ENCODE measurements around the gene IFFO2. TPM values are rescaled to one million over a fixed set of nuclear protein-coding genes. Genes with fewer than 3 reads are reported as not detected.
A peak's percentile ranks its signal among the peaks of the same experiment; 100 is the strongest.

The IFFO2 gene
- total RNA-seq, 1 donor from 2014 or later = 9.8 TPM

DNA sequence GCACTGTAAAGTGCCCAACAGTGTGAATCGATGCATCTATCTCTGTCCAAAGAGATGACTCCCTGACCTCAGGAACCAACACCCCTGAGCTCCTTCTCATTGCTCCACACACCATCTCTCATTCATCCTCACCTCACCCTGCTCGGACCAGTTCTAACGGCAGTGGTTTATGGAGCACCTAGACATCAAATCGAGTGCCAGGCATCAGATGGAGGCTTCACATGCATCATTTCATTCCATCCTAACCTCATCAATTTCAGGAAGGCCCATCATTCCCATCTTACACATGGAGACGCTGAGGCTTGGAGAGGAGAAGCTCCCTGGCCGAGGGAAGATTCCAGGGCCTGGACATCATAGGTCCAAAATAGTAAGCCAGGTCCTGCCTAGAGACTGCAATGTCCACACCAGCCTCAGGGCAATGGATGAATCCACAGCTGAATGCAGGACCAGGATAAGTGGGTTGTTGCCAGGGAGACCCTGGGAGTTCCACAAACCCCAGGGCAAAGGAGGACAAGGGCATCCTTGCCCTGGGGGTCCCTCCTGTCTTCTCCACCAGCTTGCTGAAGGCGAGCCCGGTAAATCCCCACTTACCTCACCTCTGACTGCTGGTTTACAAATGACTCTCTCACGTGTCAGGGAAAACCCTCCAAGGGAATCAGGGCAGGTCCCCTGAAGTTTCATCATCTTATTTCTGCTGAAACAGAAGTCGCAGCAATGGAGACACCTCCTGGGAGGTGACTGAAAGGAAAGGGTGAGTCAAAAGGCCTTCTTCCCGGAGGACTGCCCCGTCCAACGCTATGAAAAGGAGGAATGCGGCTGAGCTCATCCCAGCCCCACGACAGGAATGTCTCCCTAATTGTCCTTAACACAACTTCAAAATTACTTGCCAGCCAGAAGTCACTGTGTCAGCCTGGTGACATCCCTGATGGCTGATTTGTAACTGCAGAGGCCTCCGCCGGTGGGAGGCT, 9.0 kb upstream of the IFFO2 start:
- no peak overlapping the region for H3K27ac ChIP-seq
- no peaks in the 10 kb centered on the region for H3K27me3 ChIP-seq (ENCODE audit: low read depth)
- intact Hi-C loops (cut with DNase I) = loop anchor here (10.0 kb wide), 1 partner anchor 61 kb away; the partner anchor contains the start of gene ALDH4A1
- DNase-seq (no peak), ATAC-seq (peak in 1 of 2 donors; percentile 49)
- no peaks in the 10 kb centered on the region for H3K4me1 ChIP-seq
- H3K4me3 ChIP-seq = no peak overlapping the region
- H3K36me3 ChIP-seq = no peaks in the 10 kb centered on the region
- H3K9me3 ChIP-seq = no peaks in the 10 kb centered on the region
- TF ChIP-seq, protein P1, sequence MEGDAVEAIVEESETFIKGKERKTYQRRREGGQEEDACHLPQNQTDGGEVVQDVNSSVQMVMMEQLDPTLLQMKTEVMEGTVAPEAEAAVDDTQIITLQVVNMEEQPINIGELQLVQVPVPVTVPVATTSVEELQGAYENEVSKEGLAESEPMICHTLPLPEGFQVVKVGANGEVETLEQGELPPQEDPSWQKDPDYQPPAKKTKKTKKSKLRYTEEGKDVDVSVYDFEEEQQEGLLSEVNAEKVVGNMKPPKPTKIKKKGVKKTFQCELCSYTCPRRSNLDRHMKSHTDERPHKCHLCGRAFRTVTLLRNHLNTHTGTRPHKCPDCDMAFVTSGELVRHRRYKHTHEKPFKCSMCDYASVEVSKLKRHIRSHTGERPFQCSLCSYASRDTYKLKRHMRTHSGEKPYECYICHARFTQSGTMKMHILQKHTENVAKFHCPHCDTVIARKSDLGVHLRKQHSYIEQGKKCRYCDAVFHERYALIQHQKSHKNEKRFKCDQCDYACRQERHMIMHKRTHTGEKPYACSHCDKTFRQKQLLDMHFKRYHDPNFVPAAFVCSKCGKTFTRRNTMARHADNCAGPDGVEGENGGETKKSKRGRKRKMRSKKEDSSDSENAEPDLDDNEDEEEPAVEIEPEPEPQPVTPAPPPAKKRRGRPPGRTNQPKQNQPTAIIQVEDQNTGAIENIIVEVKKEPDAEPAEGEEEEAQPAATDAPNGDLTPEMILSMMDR (IDR thresholded peaks at IDR 0.05) = no peak

DNA sequence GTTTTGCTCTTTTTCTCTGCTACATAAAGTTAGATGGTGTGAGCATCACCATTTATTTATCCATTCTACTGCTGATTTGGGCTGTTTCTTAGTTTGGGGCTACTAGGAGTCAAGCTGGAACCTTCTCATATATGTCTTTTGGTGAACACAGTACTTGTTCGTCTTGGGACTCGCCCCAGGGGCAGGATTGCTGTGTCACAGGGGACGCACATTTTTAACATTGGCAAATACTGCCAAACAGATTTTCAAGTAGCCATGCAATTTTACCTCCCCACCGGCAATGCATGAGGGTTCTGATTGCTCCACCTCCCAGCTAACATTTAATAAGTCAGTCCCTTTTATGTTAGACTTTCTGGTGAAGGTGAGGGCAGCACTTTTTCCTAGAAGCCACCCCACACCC, 7.5 kb upstream of the IFFO2 start:
- TF ChIP-seq, protein P1 (IDR thresholded peaks at IDR 0.05) = no peak

DNA sequence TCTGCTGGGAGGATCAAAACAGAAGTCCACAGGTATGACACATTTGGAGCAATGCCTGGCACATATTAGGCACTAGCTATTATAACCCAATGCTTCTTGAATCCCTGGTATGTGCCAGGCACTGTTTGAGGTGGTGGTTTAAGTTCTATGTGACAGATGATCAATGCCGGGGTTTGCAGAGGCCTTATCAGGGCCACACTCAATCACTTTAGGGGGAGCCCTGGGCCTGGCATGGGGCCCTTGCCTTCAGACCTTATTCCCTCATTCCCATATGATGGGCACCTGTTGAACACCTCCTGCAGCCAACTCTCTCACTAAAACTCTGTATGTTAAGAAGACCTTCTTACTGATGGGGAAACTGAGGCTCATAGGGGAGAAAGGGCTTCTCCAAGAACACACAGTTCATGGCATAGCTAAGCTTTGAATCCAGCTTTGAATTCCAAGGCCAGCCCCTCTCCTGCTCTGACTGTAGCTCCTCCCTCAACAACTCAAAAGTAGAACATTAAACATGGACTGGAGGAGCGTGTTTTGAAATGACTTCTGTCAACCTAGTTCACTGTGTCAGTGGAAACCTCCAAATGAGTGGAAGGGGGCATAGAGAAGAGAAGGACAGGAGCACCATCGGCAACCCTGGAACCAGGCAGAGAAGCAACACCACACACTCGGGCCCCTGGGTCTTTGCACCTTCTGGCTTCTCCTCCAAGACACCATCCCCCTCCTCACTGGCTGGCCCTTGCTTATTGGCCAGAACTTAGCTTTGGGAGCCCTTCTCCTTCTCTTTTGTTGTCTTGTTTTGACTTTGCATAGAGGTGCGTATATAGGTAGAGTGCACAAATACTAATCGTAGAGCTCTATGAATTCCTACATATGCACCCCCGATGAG, 6.6 kb upstream of the IFFO2 start:
- Histone ChIP-seq H3K9me3 (no peaks in the 10 kb centered on the region), H3K27ac (no peak overlapping the region), H3K4me1 (no peaks in the 10 kb centered on the region), H3K27me3 (ENCODE audit: low read depth) (no peaks in the 10 kb centered on the region), H3K36me3 (no peaks in the 10 kb centered on the region), H3K4me3 (no peak overlapping the region)
- no peak for DNase-seq
- intact Hi-C loops (cut with DNase I) = loop anchor here (10.0 kb wide), 1 partner anchor 58 kb away; the partner anchor contains the start of gene ALDH4A1
- TF ChIP-seq, protein P1 (IDR thresholded peaks at IDR 0.05) = no peak
- peak in 1 of 2 donors; percentile 56 for ATAC-seq

More for the DNA sequence above, 7.5 kb upstream of the IFFO2 start:
- Histone ChIP-seq H3K27me3 (ENCODE audit: low read depth) (no peaks in the 10 kb centered on the region), H3K4me3 (no peak overlapping the region), H3K36me3 (no peaks in the 10 kb centered on the region), H3K27ac (no peak overlapping the region), H3K4me1 (no peaks in the 10 kb centered on the region), H3K9me3 (no peaks in the 10 kb centered on the region)
- intact Hi-C loops (cut with DNase I) = loop anchor here (10.0 kb wide), 1 partner anchor 59 kb away; the partner anchor contains the start of gene ALDH4A1
- no peak for DNase-seq
- no peak for ATAC-seq

DNA sequence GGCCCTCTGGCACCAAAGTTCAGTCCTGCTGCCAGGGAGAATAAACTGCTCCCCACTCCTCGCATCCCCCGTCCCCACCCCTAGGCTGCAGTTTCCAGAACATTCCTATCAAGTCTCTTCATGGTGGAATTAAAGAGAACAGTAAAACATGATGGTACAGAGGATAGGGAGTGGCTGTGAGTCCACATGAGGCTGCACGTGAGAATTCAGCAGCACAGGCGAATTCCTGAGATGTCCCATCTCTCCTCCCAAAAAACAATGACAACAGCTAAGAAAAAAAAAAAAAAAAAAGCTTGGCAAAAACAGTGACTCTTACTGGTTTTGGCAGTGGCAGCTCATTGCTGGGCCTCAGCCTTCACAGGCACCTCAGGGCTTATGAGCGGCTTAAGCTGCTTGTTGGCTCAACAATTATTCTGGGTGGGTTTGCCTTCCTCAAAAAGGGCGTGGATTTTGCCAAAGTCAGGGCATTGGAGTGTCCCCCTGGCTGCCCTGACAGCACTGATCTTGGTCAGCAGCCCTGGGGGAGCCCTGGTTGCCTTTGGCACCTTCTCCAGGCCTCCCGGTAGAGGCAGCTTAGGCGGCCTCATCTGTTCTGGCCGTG, 5.7 kb upstream of the IFFO2 start:
- Histone ChIP-seq H3K27ac (no peak overlapping the region), H3K36me3 (no peaks in the 10 kb centered on the region), H3K4me3 (no peak overlapping the region), H3K4me1 (peaks cover 4% of the 10 kb centered on the region), H3K27me3 (ENCODE audit: low read depth) (no peaks in the 10 kb centered on the region), H3K9me3 (no peaks in the 10 kb centered on the region)
- TF ChIP-seq, protein P1 (IDR thresholded peaks at IDR 0.05) = no peak
- DNase-seq = no peak
- intact Hi-C loops (cut with DNase I) = loop anchor here (10.0 kb wide), 1 partner anchor 57 kb away; the partner anchor contains the start of gene ALDH4A1
- ATAC-seq = peak in 1 of 2 donors; percentile 19

DNA sequence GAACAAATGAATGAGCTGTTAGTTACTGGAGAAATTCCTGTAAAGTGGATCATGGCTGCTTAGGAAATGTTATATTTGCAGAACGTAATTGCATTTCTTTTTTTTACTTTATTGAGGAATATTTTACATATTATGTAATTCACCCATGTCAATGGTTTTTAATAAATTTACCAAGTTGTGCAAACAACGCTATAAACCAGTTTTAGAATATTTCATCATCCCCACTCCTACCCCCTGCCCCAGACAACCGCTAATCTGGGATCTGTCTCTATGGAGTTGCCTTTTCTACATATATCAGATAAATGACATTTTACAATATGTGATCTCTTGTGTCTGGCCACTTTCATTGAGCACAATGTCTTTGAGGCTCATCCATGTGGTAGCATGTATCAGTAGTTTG, 4.3 kb upstream of the IFFO2 start:
- intact Hi-C loops (cut with DNase I) = loop anchor here (10.0 kb wide), 1 partner anchor 56 kb away; the partner anchor contains the start of gene ALDH4A1
- H3K36me3 ChIP-seq = no peaks in the 10 kb centered on the region
- TF ChIP-seq, protein P1 (IDR thresholded peaks at IDR 0.05) = no peak

More for the DNA sequence above, 4.3 kb upstream of the IFFO2 start:
- H3K27me3 ChIP-seq (ENCODE audit: low read depth) = no peaks in the 10 kb centered on the region
- H3K9me3 ChIP-seq = no peaks in the 10 kb centered on the region
- ATAC-seq (no peak), DNase-seq (no peak)
- H3K4me3 ChIP-seq = no peak overlapping the region
- H3K27ac ChIP-seq = no peak overlapping the region
- peaks cover 7% of the 10 kb centered on the region for H3K4me1 ChIP-seq

Data from lower lobe of right lung (tissue), 2 donors.